ENCODE results near the gene PLA2R1.

The PLA2R1 gene

GRCh38 chr2:160075171-160075570 is 12.8 kb upstream of the PLA2R1 start:
- no peaks in the 10 kb centered on the region for H3K79me2 ChIP-seq (ENCODE audit: low read length)
- H3K36me3 ChIP-seq (replicated peaks; ENCODE audit: low read depth, low read length), result no peaks in the 10 kb centered on the region
- H4K20me1 ChIP-seq (ENCODE audit: insufficient read depth, low read length), result no peaks in the 10 kb centered on the region
- H3K4me1 ChIP-seq (ENCODE audit: low read length), result no peaks in the 10 kb centered on the region
- H3K27ac ChIP-seq (ENCODE audit: low read length), result no peak overlapping the region
- no peak overlapping the region for H3K4me2 ChIP-seq (ENCODE audit: low read length)
- peaks cover 8% of the 10 kb centered on the region for H3K9me3 ChIP-seq (ENCODE audit: insufficient read depth, low read length)
- no peak for TF ChIP-seq EZH2phosphoT487 (IDR thresholded peaks at IDR 0.05; ENCODE audit: low read depth)
- no peak for TF ChIP-seq CTCF (IDR thresholded peaks at IDR 0.05; ENCODE audit: low read depth, low read length)
- no peak overlapping the region for H3K9ac ChIP-seq (ENCODE audit: low read length)
- no peak overlapping the region for H2AFZ ChIP-seq (ENCODE audit: low read depth, low read length)
- no peak overlapping the region for H3K4me3 ChIP-seq (ENCODE audit: low read length)
- no peaks in the 10 kb centered on the region for H3K27me3 ChIP-seq (ENCODE audit: low read depth, low read length)

GRCh38 chr2:160073284-160073888 is 11.0 kb upstream of the PLA2R1 start:
- no peak overlapping the region for H3K27ac ChIP-seq (ENCODE audit: low read length)
- no peak overlapping the region for H2AFZ ChIP-seq (ENCODE audit: low read depth, low read length)
- no peaks in the 10 kb centered on the region for H3K36me3 ChIP-seq (replicated peaks; ENCODE audit: low read depth, low read length)
- no peaks in the 10 kb centered on the region for H3K79me2 ChIP-seq (ENCODE audit: low read length)
- H3K4me2 ChIP-seq (ENCODE audit: low read length), result no peak overlapping the region
- H4K20me1 ChIP-seq (ENCODE audit: insufficient read depth, low read length), result no peaks in the 10 kb centered on the region
- H3K27me3 ChIP-seq (ENCODE audit: low read depth, low read length), result no peaks in the 10 kb centered on the region
- no peak overlapping the region for H3K9ac ChIP-seq (ENCODE audit: low read length)
- TF ChIP-seq EZH2phosphoT487 (IDR thresholded peaks at IDR 0.05; ENCODE audit: low read depth) (no peak), CTCF (IDR thresholded peaks at IDR 0.05; ENCODE audit: low read depth, low read length) (no peak)
- no peaks in the 10 kb centered on the region for H3K4me1 ChIP-seq (ENCODE audit: low read length)
- H3K4me3 ChIP-seq (ENCODE audit: low read length), result no peak overlapping the region
- peaks cover 15% of the 10 kb centered on the region for H3K9me3 ChIP-seq (ENCODE audit: insufficient read depth, low read length)

GRCh38 chr2:160068906-160069305 is 6.5 kb upstream of the PLA2R1 start:
- TF ChIP-seq CTCF (IDR thresholded peaks at IDR 0.05; ENCODE audit: low read depth, low read length) (no peak), EZH2phosphoT487 (IDR thresholded peaks at IDR 0.05; ENCODE audit: low read depth) (no peak)
- no peaks in the 10 kb centered on the region for H3K27me3 ChIP-seq (ENCODE audit: low read depth, low read length)
- no peaks in the 10 kb centered on the region for H3K79me2 ChIP-seq (ENCODE audit: low read length)
- peaks cover 15% of the 10 kb centered on the region for H3K9me3 ChIP-seq (ENCODE audit: insufficient read depth, low read length)
- no peaks in the 10 kb centered on the region for H3K4me1 ChIP-seq (ENCODE audit: low read length)
- H4K20me1 ChIP-seq (ENCODE audit: insufficient read depth, low read length), result no peaks in the 10 kb centered on the region
- H3K27ac ChIP-seq (ENCODE audit: low read length), result no peak overlapping the region
- no peak overlapping the region for H3K9ac ChIP-seq (ENCODE audit: low read length)
- no peaks in the 10 kb centered on the region for H3K36me3 ChIP-seq (replicated peaks; ENCODE audit: low read depth, low read length)
- no peak overlapping the region for H3K4me3 ChIP-seq (ENCODE audit: low read length)
- no peak overlapping the region for H2AFZ ChIP-seq (ENCODE audit: low read depth, low read length)
- H3K4me2 ChIP-seq (ENCODE audit: low read length), result no peak overlapping the region

GRCh38 chr2:160064916-160065315 is 2.5 kb upstream of the PLA2R1 start:
- Histone ChIP-seq H3K36me3 (replicated peaks; ENCODE audit: low read depth, low read length) (no peaks in the 10 kb centered on the region), H3K27ac (ENCODE audit: low read length) (no peak overlapping the region), H3K79me2 (ENCODE audit: low read length) (no peaks in the 10 kb centered on the region), H3K9me3 (ENCODE audit: insufficient read depth, low read length) (peaks cover 5% of the 10 kb centered on the region; the same call in 1 of the 2 replicates), H3K9ac (ENCODE audit: low read length) (no peak overlapping the region), H3K4me2 (ENCODE audit: low read length) (no peak overlapping the region), H3K27me3 (ENCODE audit: low read depth, low read length) (no peaks in the 10 kb centered on the region), H3K4me1 (ENCODE audit: low read length) (no peaks in the 10 kb centered on the region), H3K4me3 (ENCODE audit: low read length) (no peak overlapping the region), H2AFZ (ENCODE audit: low read depth, low read length) (no peak overlapping the region), H4K20me1 (ENCODE audit: insufficient read depth, low read length) (no peaks in the 10 kb centered on the region)
- no peak for TF ChIP-seq CTCF (IDR thresholded peaks at IDR 0.05; ENCODE audit: low read depth, low read length)
- TF ChIP-seq EZH2phosphoT487 (IDR thresholded peaks at IDR 0.05; ENCODE audit: low read depth), result no peak

Measured in OCI-LY3 (cell line).